ENCODE data around the gene PRRT1.

Gene PRRT1

GRCh38 chr6:32173051-32173727, 21.4 kb upstream of the PRRT1 start:
- DNase-seq, result no peak

- DNase-seq, result no peak
Measured at GRCh38 chr6:32171234-32171633, 19.5 kb upstream of the PRRT1 start.

DNA sequence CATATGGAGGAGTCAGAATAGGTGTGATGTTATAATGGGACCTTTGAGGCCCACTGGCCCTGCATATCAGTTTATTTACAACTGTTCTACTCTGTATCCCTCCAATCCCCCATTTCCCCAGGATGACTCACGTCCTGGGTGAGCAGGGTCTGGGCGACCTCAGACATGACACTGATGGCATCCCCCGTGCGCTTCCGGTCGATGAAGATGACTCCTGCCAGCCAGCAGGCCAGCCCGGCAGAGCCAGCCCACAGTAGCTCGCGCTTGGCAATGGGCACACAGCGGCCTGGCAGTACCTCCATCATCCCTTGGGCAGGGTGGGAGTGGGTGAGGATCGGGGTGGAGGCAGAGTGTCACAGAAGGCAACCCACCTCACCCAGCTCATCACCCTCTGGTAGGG, 18.6 kb upstream of the PRRT1 start:
- DNase-seq, result no peak

GRCh38 chr6:32168807-32169591, 17.3 kb upstream of the PRRT1 start:
- no peak for DNase-seq

DNA sequence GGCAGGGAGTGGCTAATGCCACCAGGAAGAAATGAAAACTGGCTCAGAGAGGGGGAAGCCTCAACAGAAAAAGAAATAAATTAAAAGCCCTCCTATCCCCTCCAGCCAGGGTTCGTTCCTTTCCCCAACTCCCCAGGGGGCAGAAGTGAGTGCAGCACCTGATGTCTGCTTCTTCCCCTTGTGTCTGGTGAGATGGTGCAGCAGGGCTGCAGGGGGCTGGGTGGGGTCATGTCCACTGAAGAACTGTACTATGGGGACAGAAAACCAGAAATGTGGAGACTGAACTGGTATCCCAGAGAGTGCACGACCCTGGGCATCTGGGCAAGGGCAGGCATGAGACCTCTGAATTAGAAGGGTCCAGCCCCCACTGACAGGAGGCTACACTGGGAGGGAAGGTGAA, 16.6 kb upstream of the PRRT1 start:
- DNase-seq, result no peak

- no peak for DNase-seq
Measured at GRCh38 chr6:32167761-32168262, 16.1 kb upstream of the PRRT1 start.

- no peak for DNase-seq
Measured at GRCh38 chr6:32167154-32167760, 15.5 kb upstream of the PRRT1 start.

DNA sequence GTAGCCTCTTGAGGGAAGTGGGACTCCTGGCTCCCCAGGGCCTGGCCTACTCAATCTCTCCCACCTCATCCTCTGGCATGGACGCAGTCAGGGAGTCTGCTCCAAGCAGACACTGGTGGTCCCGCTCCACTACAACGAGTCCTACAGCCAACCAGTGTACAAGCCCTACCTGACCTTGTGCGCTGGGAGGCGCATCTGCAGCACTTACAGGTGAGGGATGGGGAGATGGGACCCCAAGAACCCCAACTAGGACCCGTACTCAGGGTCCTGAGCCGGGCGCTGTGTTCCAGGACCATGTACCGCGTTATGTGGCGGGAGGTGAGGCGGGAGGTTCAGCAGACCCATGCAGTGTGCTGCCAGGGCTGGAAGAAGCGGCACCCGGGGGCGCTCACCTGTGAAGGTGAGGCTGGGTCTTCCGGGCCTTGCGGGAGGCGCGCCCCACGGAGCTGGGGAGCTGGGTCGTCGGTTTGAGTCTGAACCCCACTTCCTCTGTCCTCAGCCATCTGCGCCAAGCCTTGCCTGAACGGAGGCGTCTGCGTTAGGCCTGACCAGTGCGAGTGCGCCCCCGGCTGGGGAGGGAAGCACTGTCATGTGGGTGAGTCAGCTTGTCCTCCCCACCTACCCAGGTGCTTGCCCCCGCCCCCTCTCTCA, 14.8 kb upstream of the PRRT1 start:
- DNase-seq, result no peak

DNA sequence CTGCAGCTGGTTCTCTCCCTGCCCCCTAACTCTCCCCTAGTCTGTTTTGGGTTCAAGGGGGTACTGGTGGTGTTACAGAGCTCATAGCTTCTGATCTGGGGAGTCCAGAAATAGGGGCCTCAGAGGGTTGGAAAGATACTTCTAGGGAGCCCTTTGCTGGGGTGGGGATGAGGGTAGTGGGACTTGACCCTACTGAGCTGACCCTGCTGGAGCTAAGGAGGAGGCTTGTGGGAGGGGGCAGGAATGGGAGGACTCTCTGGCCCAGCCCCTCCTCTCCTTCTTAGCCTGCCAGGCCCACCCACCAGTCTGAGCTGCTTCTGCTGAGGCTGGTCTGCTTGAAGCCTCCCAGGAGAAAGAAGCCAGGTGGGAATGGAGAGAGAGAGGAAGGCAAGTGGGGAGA, 12.6 kb upstream of the PRRT1 start, which contains the start of gene EGFL8:
Gene EGFL8, plus strand, starts transcription at position 301 of the 400 bp plus-strand sequence. CDS start 1,571 bp downstream, outside the sequence.
- DNase-seq, result no peak

- DNase-seq, result no peak
Measured at GRCh38 chr6:32163559-32164258, 12.0 kb upstream of the PRRT1 start.

- no peak for DNase-seq
Measured at GRCh38 chr6:32158052-32158451, 6.3 kb upstream of the PRRT1 start.

GRCh38 chr6:32156891-32157290, 5.2 kb upstream of the PRRT1 start:
- DNase-seq, result no peak

DNA sequence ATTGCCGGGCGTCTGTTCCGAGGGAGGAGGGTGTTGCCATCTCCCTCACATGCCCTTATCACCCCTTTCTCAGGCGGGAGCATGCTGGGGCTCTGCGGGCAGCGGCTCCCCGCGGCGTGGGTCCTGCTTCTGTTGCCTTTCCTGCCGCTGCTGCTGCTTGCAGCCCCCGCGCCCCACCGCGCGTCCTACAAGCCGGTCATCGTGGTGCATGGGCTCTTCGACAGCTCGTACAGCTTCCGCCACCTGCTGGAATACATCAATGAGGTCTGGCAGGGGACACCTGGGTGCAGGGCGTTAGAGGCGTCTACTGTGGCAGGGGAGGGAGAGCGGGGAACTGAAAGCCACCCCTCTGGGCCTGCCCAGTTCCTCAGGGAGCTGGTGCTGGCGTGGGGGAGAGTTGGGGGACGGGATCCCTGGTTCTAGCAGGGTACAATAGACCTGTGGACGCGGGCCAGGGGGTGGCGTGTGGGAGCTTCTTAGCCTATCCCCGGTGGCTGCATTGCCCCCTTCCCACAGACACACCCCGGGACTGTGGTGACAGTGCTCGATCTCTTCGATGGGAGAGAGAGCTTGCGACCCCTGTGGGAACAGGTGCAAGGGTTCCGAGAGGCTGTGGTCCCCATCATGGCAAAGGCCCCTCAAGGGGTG, 2.9 kb upstream of the PRRT1 start:
- DNase-seq, result peak; percentile 62

- peak; percentile 67 for DNase-seq
Measured at GRCh38 chr6:32153564-32154513, 2.1 kb upstream of the PRRT1 start, which contains the start of gene PPT2. Gene PPT2, plus strand, starts transcription at chr6:32154141. Its CDS starts 454 bp downstream, at chr6:32154595.

GRCh38 chr6:32152769-32153563, 1.2 kb upstream of the PRRT1 start:
- DNase-seq, result no peak

DNA sequence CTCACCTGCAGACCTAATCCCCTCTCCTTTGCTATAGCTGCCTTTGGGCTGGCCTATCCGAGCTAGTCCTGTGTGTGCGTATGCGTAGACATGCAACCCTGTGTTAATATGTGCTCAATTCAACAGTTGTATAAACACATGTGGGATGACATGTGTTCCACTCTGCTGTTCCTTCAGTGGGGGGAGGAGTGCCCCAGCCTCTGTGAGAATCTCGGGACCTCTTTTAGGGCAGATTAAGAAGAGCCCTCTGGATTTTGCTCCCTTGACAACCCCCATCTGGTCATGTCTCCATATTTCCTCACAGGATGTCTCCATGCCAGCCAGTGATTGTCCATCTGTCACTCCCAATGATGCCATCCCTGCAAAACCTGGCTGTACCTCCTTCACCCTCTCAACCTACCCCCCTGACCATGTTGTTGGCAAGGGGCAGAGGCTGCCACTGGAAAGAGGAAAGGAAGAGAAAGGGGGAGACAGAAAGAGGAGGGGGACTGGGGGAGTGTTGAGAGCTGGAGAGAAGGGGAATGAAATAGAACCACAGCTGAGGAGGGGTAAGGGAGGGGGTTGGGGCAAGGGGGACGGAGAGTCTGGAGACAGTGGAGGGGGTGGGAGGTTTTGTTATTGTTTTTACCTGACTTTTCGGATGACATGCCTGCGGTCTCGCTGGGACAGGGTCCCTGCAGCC, 417 bp downstream of the PRRT1 start:
- no peak for DNase-seq

DNA sequence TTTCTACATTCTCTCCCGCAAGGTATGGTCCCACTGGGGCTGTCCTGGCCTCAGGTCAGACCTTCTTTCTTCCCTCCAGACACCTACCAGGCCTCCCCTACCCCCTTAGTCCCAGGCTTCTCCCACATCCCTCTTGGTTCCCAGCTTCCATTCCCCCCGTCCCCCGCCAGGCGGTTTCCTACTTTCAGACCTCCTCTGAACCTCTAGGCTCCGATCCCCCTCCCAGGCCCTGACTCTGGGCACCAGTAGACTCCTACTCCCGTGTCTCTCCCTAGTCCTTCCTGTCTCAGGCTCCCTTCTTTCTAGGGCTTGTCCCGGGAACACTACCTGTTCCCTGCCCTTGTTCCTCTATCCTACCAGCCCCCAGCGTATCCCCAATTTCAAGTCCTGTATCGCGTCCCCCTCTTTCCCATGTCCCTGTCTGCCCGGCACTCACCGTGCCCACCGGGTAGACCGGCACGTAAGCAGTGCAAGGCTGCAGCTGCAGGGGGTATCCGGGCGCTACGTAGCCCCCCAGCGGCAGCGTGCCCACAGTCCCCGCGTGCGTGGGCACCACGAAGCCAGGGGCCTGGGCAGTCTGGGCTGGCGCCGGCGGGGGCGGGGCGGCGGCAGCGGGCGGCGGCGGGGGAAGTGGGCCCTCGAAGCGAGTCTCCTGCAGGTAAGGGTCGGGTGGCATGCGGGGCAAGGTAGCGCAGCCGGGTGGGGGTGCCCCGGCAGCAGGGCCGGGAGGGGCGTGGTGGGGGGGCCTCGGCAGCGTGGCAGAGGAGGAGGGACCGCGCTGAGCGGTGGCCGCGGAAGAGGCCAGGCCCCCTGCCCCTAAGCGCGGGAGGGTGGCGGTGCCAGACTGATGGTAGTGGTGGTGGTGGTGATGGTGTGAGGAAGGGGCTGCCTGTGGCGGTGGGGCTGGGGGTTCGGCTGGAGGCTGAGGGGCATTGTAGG, 1.5 kb downstream of the PRRT1 start:
- DNase-seq, result no peak

Data from activated CD4-positive, alpha-beta T cell treated with anti-CD3 and anti-CD28 coated beads, Interleukin-2, amount 50 U/mL, for 16 hours (primary cell).